HEK293 (cell line): ENCODE results near the gene PUS7.

Experiments used
- CTCF ChIP-seq: fragments of 450-650 bp; formaldehyde crosslinking; IDR thresholded peaks from 2 replicates; pipeline ENCODE4 v1.5.1; 2016; ENCODE audit warnings: missing biosample characterization, missing genetic modification characterization
- REST ChIP-seq: fragments of 450-650 bp; formaldehyde crosslinking; IDR thresholded peaks from 2 replicates; pipeline ENCODE4 v1.5.1; 2016; ENCODE audit warnings: missing biosample characterization, missing genetic modification characterization
- TSHZ1 ChIP-seq: fragments of 450-650 bp; formaldehyde crosslinking; IDR thresholded peaks from 2 replicates; pipeline ENCODE4 v1.5.1; 2016; ENCODE audit warnings: missing biosample characterization, missing genetic modification characterization, borderline replicate concordance
- ZBTB49 ChIP-seq: fragments of 450-650 bp; formaldehyde crosslinking; IDR thresholded peaks from 2 replicates; pipeline ENCODE4 v1.5.1; 2016; ENCODE audit warnings: missing biosample characterization, missing genetic modification characterization, low read depth
- ZNF19 ChIP-seq: fragments of 450-650 bp; formaldehyde crosslinking; IDR thresholded peaks from 2 replicates; pipeline ENCODE4; 2016; ENCODE audit warnings: missing biosample characterization, missing genetic modification characterization, low read depth
- ZNF239 ChIP-seq: fragments of 450-650 bp; formaldehyde crosslinking; IDR thresholded peaks from 2 replicates; pipeline ENCODE4 v1.5.1; 2016; ENCODE audit warnings: missing biosample characterization, missing genetic modification characterization
- ZNF561 ChIP-seq: fragments of 450-650 bp; IDR thresholded peaks from 2 replicates; pipeline ENCODE4 v1.5.1; 2018; ENCODE audit warnings: missing biosample characterization, missing genetic modification characterization, borderline replicate concordance

GRCh38 chr7:105532709-105533460 lies 10.8 kb upstream of the PUS7 start:
- TF ChIP-seq CTCF (tag by site-specific recombination) (no peak), ZNF19 (tag by site-specific recombination) (no peak), ZNF561 (tag by site-specific recombination) (no peak), ZBTB49 (tag by site-specific recombination) (no peak), TSHZ1 (tag by site-specific recombination) (no peak), REST (tag by site-specific recombination) (no peak), ZNF239 (tag by site-specific recombination) (no peak)
